Measurements from ENCODE around the gene DNM3.

DNA sequence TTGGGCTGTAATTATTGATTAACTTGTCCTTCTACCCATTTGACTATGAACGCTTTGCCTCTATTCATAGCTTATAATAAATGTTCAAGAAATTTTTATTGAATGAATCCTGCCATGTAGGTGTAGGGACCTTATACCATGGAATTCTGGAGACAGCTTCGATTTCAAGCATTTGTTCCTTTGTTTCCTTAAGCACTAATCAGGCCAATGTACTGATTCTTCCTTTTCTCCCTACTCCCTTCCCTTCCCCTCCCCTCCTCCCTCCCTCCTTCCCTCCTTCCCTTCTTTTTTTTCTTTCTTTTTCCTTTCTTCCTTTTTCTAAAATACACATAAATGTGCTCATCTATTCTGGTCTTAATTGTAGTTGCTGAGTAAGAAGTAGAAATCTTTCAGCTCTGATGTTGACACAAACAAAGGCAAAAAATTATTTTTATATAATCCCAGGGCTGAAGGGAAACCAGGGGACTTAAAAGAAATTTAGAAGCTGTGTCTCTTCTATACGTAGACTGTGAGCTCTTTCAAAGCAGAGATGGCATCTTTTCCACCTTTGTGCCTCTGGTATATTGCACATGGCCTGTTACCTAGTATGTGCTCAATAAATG, 24.9 kb upstream of the DNM3 start:
- TF ChIP-seq, protein P1, sequence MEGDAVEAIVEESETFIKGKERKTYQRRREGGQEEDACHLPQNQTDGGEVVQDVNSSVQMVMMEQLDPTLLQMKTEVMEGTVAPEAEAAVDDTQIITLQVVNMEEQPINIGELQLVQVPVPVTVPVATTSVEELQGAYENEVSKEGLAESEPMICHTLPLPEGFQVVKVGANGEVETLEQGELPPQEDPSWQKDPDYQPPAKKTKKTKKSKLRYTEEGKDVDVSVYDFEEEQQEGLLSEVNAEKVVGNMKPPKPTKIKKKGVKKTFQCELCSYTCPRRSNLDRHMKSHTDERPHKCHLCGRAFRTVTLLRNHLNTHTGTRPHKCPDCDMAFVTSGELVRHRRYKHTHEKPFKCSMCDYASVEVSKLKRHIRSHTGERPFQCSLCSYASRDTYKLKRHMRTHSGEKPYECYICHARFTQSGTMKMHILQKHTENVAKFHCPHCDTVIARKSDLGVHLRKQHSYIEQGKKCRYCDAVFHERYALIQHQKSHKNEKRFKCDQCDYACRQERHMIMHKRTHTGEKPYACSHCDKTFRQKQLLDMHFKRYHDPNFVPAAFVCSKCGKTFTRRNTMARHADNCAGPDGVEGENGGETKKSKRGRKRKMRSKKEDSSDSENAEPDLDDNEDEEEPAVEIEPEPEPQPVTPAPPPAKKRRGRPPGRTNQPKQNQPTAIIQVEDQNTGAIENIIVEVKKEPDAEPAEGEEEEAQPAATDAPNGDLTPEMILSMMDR (IDR thresholded peaks at IDR 0.05; ENCODE audit: insufficient read depth, low read depth, low read length) = no peak
- TF ChIP-seq EZH2 (IDR thresholded peaks at IDR 0.05; ENCODE audit: insufficient read depth, low read length) = no peak
